GM18499 (cell line): ENCODE data around the gene NETO2.
"Not testable (repeated sequence)": the region's sequence is repeated elsewhere in the genome, so short reads cannot be mapped to it uniquely, and the experiment has no call there.

ENCODE experiments used
- ATAC-seq: cut with Tn5 transposase; IDR thresholded peaks from one replicate; pipeline ENCODE4 v1.9.1; 2021; ENCODE audit warnings: moderate number of reproducible peaks; ENCODE audit not compliant: insufficient read depth, unreplicated experiment

Gene NETO2

DNA sequence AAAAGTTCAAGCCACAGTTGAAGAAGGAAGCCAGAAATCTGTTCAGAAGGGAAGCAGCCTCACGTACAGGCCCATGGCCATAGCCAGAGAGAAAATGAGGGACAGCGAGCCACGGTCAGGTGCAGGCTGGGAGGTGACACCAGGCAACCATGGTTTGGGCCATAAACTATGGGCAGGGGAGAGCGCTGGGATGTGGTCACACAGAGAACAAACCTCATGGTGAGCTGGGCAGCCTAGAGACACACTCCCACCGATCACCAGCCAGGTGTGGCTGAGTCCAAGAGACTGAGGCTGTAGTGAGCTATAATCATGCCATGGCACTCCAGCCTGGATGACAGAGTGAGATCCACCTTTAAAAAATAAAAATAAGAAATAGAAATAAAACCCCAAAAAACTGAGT, 76.5 kb downstream of the NETO2 start:
- no peak for ATAC-seq

DNA sequence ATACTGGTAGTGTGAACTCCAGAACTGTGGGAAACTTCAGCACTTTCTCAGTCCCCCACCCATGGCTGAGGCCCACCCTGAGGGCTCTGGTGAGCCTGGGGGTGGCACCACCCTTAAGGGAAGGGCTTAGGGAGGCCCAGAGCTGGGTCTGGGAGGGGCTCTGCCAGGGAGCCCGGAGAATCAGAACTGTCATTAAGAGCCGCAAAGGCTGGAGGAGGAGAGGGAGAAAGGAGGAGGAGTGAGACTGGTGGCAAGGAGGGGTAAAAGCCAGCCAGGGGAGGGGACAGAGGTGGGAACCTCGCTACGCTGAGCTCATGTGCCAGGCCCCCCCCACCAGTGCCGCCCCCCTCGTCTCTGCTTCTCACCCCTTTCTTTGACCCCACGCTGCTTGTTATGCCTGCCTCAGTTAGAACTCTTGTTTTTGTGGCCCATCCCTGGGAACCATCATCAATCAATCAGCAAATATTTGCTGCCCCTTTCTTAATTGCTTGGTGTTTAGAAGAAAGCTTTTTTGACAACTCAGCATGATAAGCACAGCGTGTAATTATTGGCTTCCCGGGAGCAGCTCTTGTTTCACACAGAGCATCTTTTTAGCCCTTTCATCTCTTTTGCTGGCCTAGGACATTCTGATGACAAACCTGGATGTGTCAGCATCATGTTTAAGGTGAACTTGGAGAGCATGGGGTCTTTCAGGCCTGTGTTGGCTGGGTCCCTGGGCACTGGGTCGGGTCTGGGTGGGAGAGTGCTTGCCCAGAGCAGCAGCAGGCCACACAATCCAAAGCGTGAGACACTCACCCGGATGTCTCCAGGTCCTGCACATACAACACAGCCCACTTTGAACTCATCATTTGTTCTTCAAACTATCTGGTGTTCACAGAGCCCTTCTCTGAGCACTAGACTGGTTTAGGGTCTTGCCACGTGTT, 77.7 kb downstream of the NETO2 start:
- no peak for ATAC-seq

GRCh38 chr16:47064775-47065174, 79.0 kb downstream of the NETO2 start:
- no peak for ATAC-seq

GRCh38 chr16:47063011-47063724, 80.6 kb downstream of the NETO2 start:
- ATAC-seq = no peak

DNA sequence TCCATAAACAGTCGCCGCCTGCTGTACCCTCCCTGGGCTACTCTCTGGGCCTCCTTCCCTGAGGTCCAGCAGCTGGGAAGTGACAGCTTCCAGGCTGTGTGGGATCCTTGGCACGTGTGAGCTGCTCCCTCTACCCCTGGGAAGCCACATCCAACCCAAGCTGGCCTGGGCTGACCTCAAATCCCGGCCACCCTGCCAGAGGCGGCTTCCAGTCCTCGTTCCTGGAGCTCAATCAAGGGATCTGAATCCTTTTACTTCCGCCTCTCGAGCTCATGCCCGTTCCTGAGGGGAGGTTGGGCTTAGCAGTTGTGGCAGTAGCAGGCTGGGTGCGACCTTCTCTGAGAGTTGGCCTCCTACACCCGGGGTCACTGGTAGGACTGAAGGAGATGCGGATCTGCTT, 82.5 kb downstream of the NETO2 start:
- no peak for ATAC-seq

DNA sequence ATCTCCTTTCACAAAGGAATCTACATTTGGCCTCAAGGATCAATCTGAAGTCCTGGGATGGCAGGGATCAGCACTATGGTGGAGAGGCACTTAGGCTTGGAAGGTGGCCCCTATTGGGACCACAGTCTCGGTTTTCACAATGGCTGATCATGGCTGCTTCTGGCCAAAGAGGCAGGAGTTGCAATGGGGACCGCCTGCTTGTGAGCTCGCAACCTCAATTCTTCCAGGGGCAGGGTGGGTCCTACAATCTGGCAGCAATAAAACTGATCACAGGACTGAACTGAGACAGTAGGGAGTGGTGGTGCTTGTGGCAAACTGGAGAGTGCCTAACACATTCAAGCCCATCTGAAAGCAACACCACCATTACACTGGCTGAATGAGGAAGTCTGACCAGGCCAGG, 83.1 kb downstream of the NETO2 start:
- no peak for ATAC-seq

GRCh38 chr16:47059991-47060390, 83.8 kb downstream of the NETO2 start:
- ATAC-seq = no peak

- ATAC-seq = not testable (repeated sequence)
Observed at GRCh38 chr16:47059130-47059529, 84.6 kb downstream of the NETO2 start.

DNA sequence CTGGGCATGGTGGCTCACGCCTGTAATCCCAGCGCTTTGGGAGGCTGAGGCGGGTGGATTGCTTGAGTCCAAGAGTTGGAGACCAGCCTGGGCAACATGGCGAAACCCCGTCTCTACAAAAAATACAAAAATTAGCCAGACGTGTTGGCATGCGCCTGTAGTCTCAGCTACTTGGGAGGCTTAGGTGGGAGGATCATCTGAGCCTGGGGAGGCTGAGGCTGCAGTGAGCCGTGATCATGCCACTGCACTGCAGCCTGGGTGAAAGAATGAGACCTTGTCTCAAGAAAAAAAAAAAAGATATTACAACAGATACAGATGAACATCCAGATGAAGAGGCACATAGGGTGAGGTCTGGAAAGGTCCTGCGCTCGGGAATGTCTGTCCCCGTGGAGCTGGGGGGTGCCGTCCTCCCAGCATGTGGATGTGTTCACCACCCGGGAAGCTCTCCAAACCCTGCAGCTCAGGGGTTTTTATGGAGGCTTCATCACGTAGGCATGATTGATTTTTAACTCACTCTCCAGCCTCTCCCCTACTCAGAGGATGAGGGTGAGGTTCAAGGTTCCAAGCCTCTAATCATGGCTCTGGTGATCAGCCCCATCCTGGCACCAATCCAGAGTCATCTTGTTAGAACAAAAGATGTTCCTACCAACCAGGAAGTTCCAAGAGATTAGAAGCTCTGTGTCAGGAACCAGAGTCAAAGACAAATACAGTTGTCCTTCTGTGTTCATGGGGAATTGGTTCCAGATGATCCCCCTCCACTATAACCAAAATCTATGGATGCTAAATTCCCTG, 85.3 kb downstream of the NETO2 start:
- no peak for ATAC-seq

- ATAC-seq = no peak
Observed at GRCh38 chr16:47057630-47057993, 86.1 kb downstream of the NETO2 start.

DNA sequence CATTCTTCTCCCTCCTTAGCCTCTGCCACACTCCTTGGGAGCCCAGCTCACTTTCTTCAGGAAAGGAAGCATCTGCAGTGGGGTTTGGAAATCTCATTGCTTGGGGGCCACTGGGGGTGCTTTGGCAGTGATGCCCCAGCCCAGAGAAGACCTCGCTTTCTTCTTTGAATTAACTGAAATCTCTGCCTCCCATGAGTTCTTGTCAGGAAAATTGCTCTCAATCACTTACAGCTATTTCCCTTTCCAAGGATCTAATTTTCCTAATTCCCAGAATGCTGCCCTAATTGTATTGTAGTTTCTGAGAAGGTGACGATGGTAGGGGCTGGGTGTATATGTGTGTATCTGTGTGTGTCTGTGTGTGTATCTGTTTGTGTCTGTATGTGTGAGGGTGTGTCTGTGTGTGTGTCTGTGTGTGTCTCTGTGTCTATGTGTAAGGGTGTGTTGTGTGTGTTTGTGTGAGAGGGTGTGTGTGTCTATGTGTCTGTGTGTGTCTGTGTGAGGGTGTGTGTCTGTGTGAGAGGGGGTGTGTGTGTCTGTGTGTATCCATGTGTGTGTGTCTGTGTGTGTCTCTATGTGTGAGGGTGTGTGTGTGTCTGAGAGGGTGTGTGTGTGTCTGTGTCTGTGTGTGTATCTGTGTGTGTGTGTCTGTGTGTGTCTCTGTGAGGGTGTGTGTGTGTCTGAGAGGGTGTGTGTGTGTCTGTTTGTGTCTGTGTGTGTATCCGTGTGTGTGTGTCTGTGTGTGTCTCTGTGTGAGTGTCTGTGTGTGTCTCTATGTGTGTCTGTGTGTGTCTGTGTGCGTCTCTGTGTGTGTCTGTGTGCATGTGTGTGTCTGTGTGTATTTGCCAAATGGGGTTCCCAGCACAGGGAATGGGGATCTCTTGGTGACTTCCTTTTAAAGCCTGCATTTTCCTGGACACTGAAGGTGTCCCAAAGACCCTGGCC, 86.8 kb downstream of the NETO2 start:
- ATAC-seq = no peak

DNA sequence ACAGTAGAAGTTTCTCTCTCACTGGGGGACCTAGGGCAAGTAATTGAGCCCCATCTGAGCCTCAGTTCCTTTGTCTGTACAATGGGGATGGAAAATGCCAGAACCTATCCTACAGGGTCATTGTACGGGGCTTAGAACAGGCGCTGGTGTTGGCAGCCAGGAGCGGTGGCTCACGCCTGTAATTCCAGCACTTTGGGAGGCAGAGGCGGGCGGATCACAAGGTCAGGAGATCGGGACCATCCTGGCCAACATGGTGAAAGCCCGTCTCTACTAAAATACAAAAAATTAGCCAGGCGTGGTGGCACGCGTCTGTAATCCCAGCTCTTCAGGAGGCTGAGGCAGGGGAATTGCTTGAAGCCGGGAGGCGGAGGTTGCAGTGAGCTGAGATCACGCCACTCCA, 87.7 kb downstream of the NETO2 start:
- not testable (repeated sequence) for ATAC-seq

DNA sequence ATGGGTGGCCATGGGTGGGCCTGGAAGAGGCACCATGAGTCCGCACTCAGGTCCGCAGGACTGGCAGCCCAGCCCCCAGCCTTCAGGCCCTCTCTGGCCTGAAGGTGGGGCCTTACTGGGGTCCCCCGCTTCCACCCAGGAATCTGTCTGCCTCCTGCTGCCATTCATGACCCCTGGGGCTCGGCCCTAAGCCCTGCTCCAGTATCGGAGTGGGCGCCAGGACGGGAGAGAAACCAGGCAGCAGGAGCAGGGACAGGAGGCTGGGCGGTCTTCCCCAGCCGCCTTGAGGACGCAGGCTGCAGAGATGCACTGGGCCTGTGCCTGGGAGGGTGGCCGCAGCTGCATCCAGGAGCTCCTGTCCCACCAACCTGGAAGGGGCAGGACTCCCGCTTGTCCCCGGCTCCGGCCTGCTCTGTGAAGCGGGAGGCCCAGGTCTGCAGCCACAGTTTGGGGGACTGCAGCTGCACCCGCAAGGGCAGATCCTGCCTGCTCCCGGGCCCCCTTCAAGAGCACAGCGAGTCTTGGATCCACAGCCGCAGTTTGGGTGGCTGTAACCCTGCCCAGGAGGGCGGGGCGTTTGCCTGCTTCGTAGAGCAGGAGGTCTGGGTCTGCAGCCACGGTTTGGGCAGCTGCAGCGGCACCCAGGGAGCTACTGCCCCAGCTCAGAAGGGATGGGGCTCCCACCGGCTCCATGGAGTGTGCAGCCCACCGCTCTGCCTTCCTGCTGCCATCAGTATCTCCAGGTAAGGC, 88.4 kb downstream of the NETO2 start:
- no peak for ATAC-seq

DNA sequence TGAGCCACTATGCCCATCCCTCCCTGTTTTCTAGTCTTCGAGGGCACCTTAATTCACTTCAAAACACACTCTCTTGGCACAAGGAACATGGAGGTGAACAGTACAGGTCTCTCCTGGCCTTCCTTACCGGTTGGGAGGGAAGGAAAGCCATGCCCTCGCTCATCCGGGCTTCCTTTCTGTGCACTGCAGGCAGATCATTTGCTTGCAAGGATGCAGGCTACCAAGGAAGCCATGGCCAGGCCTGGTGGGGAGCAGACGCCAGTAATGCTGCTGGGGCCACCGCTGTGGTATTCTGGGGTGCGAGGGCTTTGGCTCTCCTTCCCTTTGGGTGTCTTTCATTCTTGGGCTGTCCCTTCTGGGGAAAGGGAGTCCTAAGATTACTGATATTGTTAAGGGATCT, 89.4 kb downstream of the NETO2 start:
- no peak for ATAC-seq

GRCh38 chr16:47053895-47054294, 89.8 kb downstream of the NETO2 start:
- no peak for ATAC-seq

DNA sequence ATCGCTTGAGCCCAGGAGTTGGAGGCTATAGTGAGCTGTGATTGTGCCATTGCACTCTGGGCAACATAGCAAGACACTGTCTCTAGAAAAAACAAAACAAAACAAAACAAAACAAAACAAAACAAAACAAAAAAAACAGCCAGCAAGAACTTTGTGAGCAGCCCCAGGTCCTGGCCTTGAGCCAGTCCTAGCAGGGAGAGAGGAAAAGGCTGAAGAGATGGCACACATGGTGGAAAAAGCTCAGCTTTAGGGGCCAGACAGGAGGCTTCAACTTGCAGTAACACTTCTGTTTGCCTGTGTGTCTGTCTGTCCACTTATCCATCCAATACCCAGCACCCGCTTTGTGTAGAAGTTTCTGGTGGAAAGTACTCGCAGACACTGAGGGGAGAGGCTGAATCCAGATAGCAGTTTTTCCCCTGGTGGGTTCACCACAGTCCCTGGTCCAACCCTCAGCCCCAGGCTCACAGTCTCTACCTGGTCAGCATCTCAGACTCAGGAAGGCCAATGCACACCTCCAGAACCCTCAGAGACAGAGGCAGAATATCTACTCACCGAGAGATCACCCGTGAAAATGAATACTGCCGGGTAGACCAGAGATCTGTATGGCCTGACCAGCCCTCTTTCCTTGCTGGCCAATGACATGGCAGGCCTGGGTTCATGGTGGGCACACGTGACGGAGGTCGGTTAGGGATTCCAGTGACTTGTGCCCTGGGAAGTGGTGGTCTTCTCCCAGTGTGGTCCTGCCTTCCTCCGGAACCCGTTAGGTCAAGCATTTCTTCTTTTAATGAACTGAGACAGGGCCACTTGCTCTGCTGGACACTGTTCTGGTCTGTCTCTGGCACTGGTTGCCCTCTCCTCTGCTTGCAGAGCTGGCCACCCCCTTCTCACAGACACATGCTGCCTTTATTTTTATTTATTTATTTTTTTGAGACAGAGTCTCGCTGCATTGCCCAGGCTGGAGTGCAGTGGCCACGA, 90.8 kb downstream of the NETO2 start:
- no peak for ATAC-seq

DNA sequence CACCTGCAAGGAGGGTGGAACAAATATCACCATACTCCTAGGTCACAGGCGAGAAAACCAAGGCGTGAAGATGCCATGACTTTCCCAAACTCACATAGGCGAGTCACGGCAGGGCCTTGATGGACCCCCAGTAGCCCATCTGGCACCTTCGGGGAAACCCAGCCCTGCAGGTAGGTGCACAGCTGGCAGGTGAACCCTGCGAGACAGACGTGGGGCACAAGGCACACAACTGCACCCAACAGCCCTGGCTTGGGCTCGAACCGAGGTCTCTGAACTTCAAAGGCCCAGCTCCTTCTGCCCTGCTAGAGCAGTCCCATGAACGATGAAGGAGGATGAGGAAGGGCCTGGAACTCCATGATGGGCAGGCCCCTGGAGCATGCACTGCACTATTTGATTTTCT, 92.7 kb downstream of the NETO2 start:
- no peak for ATAC-seq
